RWPE2 (cell line): ENCODE data around the gene CCK.

ENCODE experiments used
- ATAC-seq: fragments of 200-7000 bp; cut with Tn5 transposase; 3 replicates; pipeline ENCODE4 v1.9.1; 2021; ENCODE audit warnings: low read depth
- DNase-seq: peaks from one replicate; pipeline ENCODE4 v3.0.0-alpha.2; 2020; ENCODE audit warnings: low spot score
- H3K27ac ChIP-seq: fragments of 450-650 bp; 2 replicates; pipeline ENCODE4 v1.5.1; 2017; ENCODE audit warnings: mild to moderate bottlenecking; ENCODE audit not compliant: poor library complexity, severe bottlenecking
- H3K27me3 ChIP-seq: fragments of 250-450 bp; sonication (Bioruptor Pico); 2 replicates; pipeline ENCODE4 v1.5.1; 2021; ENCODE audit warnings: mild to moderate bottlenecking, moderate library complexity; ENCODE audit not compliant: insufficient read depth, poor library complexity, severe bottlenecking
- H3K36me3 ChIP-seq: fragments of 250-450 bp; sonication (Bioruptor Pico); 2 replicates; pipeline ENCODE4 v1.5.1; 2020; ENCODE audit warnings: low read depth, mild to moderate bottlenecking, moderate library complexity
- H3K4me1 ChIP-seq: fragments of 250-450 bp; sonication (Bioruptor Pico); 2 replicates; pipeline ENCODE4 v1.5.1; 2021; ENCODE audit warnings: mild to moderate bottlenecking, moderate library complexity; ENCODE audit not compliant: insufficient read depth, poor library complexity, severe bottlenecking
- H3K4me3 ChIP-seq: fragments of 250-450 bp; sonication (Bioruptor Pico); 2 replicates; pipeline ENCODE4 v1.5.1; 2021; ENCODE audit warnings: mild to moderate bottlenecking, moderate library complexity; ENCODE audit not compliant: severe bottlenecking
- H3K9me3 ChIP-seq: fragments of 250-450 bp; sonication (Bioruptor Pico); 2 replicates; pipeline ENCODE4 v1.5.1; 2021; ENCODE audit warnings: mild to moderate bottlenecking, moderate library complexity; ENCODE audit not compliant: severe bottlenecking
- TF ChIP-seq, protein P1 (sequence below): fragments of 450-650 bp; IDR thresholded peaks from one replicate; pipeline ENCODE4 v1.5.1; 2017; ENCODE audit warnings: mild to moderate bottlenecking, moderate library complexity; ENCODE audit not compliant: poor library complexity, severe bottlenecking

CCK gene

DNA sequence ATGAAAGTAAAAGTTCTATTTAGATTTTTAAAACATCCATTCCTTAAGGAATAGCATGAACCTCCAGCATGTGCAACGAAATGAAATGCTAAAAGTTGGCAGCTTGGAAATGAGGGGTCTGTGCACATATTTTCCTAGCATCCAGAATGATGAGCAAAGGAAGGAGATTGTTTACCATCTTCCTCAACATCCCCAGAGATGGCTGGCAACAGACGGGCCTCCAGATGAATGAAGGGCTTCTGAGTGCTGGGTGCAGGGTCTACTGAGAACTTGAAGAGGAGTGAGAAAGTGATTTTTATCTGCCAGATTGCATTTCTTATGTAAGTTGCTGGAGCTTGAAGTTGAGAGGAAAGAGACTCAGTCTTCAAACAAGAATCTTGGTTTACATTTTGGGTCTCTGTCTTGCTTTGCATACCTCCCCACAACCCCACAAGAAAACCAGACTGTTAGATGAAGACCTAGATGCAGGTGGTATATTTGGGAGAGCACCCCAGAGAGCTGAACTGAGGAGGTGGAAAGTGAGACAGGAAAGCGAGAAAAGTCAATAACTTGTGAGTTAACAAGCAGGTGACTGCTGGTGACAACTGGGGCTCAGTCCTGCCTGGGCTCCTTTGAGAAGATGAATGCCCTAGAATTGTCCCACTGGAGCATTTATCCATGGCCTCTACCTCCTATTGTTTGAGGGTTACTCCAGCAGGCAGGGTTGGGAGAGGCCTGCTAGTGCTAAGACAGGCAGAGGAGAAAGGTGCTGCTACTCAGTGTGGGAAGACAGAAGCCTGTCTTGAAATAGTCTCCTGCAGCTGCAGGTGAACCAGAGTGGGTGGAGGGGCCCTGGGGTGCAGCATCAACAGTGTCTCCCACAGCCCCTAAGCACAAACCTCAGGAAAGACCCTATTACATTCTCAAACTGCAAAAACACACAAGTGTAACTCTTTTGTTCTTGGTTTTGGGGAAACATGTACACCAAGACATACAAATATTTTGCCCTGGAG, 10.5 kb upstream of the CCK start:
- no peaks in the 10 kb centered on the region for H3K4me1 ChIP-seq
- no peak for ATAC-seq
- H3K27me3 ChIP-seq: no peaks in the 10 kb centered on the region
- H3K36me3 ChIP-seq: no peaks in the 10 kb centered on the region
- no peak overlapping the region for H3K27ac ChIP-seq
- TF ChIP-seq, protein P1, sequence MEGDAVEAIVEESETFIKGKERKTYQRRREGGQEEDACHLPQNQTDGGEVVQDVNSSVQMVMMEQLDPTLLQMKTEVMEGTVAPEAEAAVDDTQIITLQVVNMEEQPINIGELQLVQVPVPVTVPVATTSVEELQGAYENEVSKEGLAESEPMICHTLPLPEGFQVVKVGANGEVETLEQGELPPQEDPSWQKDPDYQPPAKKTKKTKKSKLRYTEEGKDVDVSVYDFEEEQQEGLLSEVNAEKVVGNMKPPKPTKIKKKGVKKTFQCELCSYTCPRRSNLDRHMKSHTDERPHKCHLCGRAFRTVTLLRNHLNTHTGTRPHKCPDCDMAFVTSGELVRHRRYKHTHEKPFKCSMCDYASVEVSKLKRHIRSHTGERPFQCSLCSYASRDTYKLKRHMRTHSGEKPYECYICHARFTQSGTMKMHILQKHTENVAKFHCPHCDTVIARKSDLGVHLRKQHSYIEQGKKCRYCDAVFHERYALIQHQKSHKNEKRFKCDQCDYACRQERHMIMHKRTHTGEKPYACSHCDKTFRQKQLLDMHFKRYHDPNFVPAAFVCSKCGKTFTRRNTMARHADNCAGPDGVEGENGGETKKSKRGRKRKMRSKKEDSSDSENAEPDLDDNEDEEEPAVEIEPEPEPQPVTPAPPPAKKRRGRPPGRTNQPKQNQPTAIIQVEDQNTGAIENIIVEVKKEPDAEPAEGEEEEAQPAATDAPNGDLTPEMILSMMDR: no peak
- no peak overlapping the region for H3K4me3 ChIP-seq
- no peak for DNase-seq
- no peaks in the 10 kb centered on the region for H3K9me3 ChIP-seq

DNA sequence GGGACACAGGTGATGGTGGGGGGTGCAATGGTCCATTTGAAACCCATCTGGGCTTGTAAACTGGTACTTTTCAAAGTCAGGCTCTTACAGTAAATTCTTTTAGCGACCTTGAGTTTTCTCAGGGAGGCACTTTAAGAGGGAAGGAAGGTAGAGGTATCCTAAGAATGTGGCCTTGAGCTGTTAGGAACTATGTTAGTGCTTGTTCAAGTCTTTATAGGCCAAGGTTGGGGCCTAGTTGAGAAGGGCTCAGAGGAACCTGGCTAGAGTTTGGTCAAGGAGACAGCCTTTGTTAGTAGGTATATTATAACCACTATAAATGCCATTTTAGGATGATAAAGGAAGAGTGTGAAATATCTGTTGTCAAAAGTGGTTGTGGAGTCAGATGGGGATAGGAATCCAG, 9.2 kb upstream of the CCK start:
- Histone ChIP-seq H3K27ac (no peak overlapping the region), H3K36me3 (no peaks in the 10 kb centered on the region), H3K27me3 (no peaks in the 10 kb centered on the region), H3K9me3 (no peaks in the 10 kb centered on the region), H3K4me1 (no peaks in the 10 kb centered on the region), H3K4me3 (no peak overlapping the region)
- no peak for ATAC-seq
- TF ChIP-seq, protein P1: no peak
- no peak for DNase-seq

DNA sequence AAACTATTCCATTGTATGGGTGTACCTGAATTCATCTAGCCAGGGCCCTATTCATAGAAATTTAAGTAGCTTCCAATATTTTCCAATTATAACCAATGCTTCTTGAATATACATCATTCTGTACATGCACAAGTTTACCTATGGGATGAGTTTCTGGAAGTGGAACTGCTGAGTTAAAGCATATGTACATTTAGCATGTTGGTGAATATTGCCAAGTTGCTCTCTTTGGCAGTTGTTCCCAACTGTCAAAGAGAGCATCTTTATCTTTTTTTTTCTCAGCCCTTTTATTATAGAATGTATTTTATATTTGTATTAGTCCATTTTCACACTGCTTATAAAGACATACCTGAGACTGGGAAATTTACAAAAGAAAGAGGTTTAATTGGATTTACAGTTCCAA, 8.3 kb upstream of the CCK start:
- TF ChIP-seq, protein P1: no peak
- no peak for ATAC-seq

DNA sequence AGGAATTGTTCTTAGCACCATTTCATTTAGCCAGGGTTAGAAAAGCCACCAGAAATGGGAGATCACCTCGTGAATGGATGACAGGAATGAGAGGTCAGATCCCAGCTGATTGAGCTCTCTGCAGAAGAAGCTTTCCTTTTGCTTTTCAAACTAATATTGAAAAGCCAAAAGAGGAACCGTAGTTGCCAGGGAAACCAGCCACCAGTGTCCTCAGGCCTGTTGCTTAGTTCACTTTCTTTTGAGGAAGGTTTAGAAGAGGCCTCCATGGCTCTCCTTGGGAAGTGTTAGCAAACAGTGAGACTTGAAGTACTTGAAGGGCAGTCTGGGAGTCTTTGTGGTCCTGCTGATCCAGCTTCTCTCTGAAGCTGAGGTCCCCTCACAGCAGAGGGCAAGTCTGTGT, 7.4 kb upstream of the CCK start:
- DNase-seq: no peak
- no peak overlapping the region for H3K4me3 ChIP-seq
- H3K4me1 ChIP-seq: no peaks in the 10 kb centered on the region
- no peaks in the 10 kb centered on the region for H3K36me3 ChIP-seq
- no peak overlapping the region for H3K27ac ChIP-seq
- no peak for ATAC-seq
- H3K9me3 ChIP-seq: no peaks in the 10 kb centered on the region
- H3K27me3 ChIP-seq: no peaks in the 10 kb centered on the region
- TF ChIP-seq, protein P1: no peak

More for the DNA sequence above, 8.3 kb upstream of the CCK start:
- DNase-seq: no peak
- Histone ChIP-seq H3K27me3 (no peaks in the 10 kb centered on the region), H3K9me3 (no peaks in the 10 kb centered on the region), H3K4me1 (no peaks in the 10 kb centered on the region), H3K36me3 (no peaks in the 10 kb centered on the region), H3K27ac (no peak overlapping the region), H3K4me3 (no peak overlapping the region)

DNA sequence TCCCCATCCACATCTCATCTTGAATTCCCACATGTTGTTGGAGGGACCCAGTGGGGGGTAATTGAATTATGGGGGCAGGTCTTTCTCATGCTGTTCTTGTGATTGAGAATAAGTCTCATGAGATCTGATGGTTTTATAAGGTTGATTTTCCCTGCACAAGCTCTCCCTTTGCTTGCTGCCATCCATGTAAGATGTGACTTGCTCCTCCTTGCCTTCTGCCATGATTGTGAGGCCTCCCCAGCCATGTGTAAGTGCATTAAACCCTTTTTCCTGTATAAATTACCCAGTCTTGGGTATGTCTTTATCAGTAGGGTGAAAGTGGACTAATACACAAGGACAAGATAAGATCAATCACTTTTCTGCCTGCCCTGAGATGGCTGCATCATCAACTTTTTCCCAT, 5.8 kb upstream of the CCK start:
- H3K9me3 ChIP-seq: no peaks in the 10 kb centered on the region
- TF ChIP-seq, protein P1: no peak
- DNase-seq (no peak), ATAC-seq (no peak)
- H3K27ac ChIP-seq: no peak overlapping the region
- H3K27me3 ChIP-seq: no peaks in the 10 kb centered on the region
- H3K36me3 ChIP-seq: no peaks in the 10 kb centered on the region
- no peak overlapping the region for H3K4me3 ChIP-seq
- no peaks in the 10 kb centered on the region for H3K4me1 ChIP-seq
